ENCODE results near the gene POLD1. TPM values are rescaled to one million over a fixed set of nuclear protein-coding genes. Genes with fewer than 3 reads are reported as not detected.

The POLD1 gene
- total and polyA plus RNA-seq, 7 donors: 4.5 to 9.7 (median 6.9) TPM

- H3K4me1 ChIP-seq: no peaks in the 10 kb centered on the region
- no peak overlapping the region for H3K4me3 ChIP-seq
- ATAC-seq (no peak), DNase-seq (no peak)
- intact Hi-C loops (cut with DNase I): no loop called here
- TF ChIP-seq, protein P1, sequence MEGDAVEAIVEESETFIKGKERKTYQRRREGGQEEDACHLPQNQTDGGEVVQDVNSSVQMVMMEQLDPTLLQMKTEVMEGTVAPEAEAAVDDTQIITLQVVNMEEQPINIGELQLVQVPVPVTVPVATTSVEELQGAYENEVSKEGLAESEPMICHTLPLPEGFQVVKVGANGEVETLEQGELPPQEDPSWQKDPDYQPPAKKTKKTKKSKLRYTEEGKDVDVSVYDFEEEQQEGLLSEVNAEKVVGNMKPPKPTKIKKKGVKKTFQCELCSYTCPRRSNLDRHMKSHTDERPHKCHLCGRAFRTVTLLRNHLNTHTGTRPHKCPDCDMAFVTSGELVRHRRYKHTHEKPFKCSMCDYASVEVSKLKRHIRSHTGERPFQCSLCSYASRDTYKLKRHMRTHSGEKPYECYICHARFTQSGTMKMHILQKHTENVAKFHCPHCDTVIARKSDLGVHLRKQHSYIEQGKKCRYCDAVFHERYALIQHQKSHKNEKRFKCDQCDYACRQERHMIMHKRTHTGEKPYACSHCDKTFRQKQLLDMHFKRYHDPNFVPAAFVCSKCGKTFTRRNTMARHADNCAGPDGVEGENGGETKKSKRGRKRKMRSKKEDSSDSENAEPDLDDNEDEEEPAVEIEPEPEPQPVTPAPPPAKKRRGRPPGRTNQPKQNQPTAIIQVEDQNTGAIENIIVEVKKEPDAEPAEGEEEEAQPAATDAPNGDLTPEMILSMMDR (IDR thresholded peaks at IDR 0.05): no peak
- H3K27me3 ChIP-seq (ENCODE audit: insufficient read depth in 3 of 3, low read length in 2 of 3): no peaks in the 10 kb centered on the region
- H3K36me3 ChIP-seq (ENCODE audit: insufficient read depth in 1 of 2, low read depth in 1 of 2): peaks cover 0 to 88% of the 10 kb centered on the region in 2 donors
- no peak overlapping the region for H3K27ac ChIP-seq
- 39 to 42% (median 42%) methylated on average over 10 to 13 of the region's 13 CpGs for WGBS, 3 donors
- no peaks in the 10 kb centered on the region for H3K9me3 ChIP-seq
Measured at GRCh38 chr19:50451223-50451534, 67.0 kb downstream of the POLD1 start.

- no peak for DNase-seq
- 92 to 96% (median 93%) methylated on average over 3 of the region's 3 CpGs for WGBS, 3 donors
- H3K27ac ChIP-seq: no peak overlapping the region
Measured at GRCh38 chr19:50453243-50453642, 69.1 kb downstream of the POLD1 start.

DNA sequence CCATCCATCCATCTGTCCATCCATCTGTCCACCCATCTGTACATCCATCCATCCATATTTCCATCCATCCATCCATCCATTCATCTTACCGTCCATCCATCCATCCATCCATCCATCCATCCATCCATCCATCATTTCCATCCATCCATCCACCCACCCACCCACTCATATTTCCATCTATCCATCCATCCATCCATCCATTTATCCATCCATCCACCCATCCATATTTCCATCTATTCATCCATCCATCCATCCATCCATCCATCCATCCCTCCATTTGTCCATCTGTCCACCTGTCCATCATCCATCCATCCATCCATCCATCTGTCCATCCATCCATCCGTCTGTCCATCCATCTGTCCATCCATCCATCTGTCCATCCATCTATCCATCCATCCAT is 71.8 kb downstream of the POLD1 start:
- peaks cover 0 to 73% of the 10 kb centered on the region in 2 donors for H3K36me3 ChIP-seq (ENCODE audit: insufficient read depth in 1 of 2, low read depth in 1 of 2)
- no peaks in the 10 kb centered on the region for H3K4me1 ChIP-seq
- DNase-seq (no peak), ATAC-seq (no peak)
- H3K27me3 ChIP-seq (ENCODE audit: insufficient read depth in 3 of 3, low read length in 2 of 3): peaks cover 0 to 12% (median 0%) of the 10 kb centered on the region in 3 donors
- TF ChIP-seq, protein P1 (IDR thresholded peaks at IDR 0.05): no peak
- H3K4me3 ChIP-seq: no peak overlapping the region
- intact Hi-C loops (cut with DNase I): no loop called here
- 55 to 93% (median 84%) methylated on average over 2 of the region's 2 CpGs for WGBS, 3 donors
- no peak overlapping the region for H3K27ac ChIP-seq
- no peaks in the 10 kb centered on the region for H3K9me3 ChIP-seq

More at GRCh38 chr19:50453243-50453642, 69.1 kb downstream of the POLD1 start:
- Histone ChIP-seq H3K4me1 (no peaks in the 10 kb centered on the region), H3K4me3 (no peak overlapping the region), H3K9me3 (no peaks in the 10 kb centered on the region), H3K36me3 (ENCODE audit: insufficient read depth in 1 of 2, low read depth in 1 of 2) (peaks cover 0 to 88% of the 10 kb centered on the region in 2 donors), H3K27me3 (ENCODE audit: insufficient read depth in 3 of 3, low read length in 2 of 3) (peaks cover 0 to 3% (median 0%) of the 10 kb centered on the region in 3 donors)
- intact Hi-C loops (cut with DNase I): no loop called here
- ATAC-seq: no peak
- TF ChIP-seq, protein P1 (IDR thresholded peaks at IDR 0.05): no peak

GRCh38 chr19:50457300-50457699 is 73.2 kb downstream of the POLD1 start:
- DNase-seq: no peak
- H3K4me3 ChIP-seq: no peak overlapping the region
- peaks cover 0 to 77% of the 10 kb centered on the region in 2 donors for H3K36me3 ChIP-seq (ENCODE audit: insufficient read depth in 1 of 2, low read depth in 1 of 2)
- H3K9me3 ChIP-seq: no peaks in the 10 kb centered on the region
- TF ChIP-seq, protein P1 (IDR thresholded peaks at IDR 0.05): no peak
- intact Hi-C loops (cut with DNase I): no loop called here
- H3K27me3 ChIP-seq (ENCODE audit: insufficient read depth in 3 of 3, low read length in 2 of 3): peaks cover 0 to 13% (median 0%) of the 10 kb centered on the region in 3 donors
- no peak overlapping the region for H3K27ac ChIP-seq
- ATAC-seq: no peak
- 84 to 88% (median 85%) methylated on average over 5 of the region's 5 CpGs for WGBS, 3 donors
- no peaks in the 10 kb centered on the region for H3K4me1 ChIP-seq

- DNase-seq: no peak
- no peak overlapping the region for H3K4me3 ChIP-seq
- TF ChIP-seq, protein P1 (IDR thresholded peaks at IDR 0.05): no peak
- intact Hi-C loops (cut with DNase I): no loop called here
- no peak for ATAC-seq
- WGBS, 3 donors: 40 to 41% (median 41%) methylated on average over 45 to 50 of the region's 50 CpGs
- peaks cover 0 to 73% of the 10 kb centered on the region in 2 donors for H3K36me3 ChIP-seq (ENCODE audit: insufficient read depth in 1 of 2, low read depth in 1 of 2)
- H3K4me1 ChIP-seq: no peaks in the 10 kb centered on the region
- H3K27me3 ChIP-seq (ENCODE audit: insufficient read depth in 3 of 3, low read length in 2 of 3): peaks cover 0 to 13% (median 0%) of the 10 kb centered on the region in 3 donors
- H3K27ac ChIP-seq: no peak overlapping the region
- no peaks in the 10 kb centered on the region for H3K9me3 ChIP-seq
Measured at GRCh38 chr19:50458396-50459066, 74.4 kb downstream of the POLD1 start.

All from psoas muscle (tissue), 8 donors.